Stimulated activated CD4-positive, alpha-beta T cell treated with anti-CD3 and anti-CD28 coated beads, Interleukin-15, amount 100 ng/mL, for 24 hours (primary cell): ENCODE data around the gene GJD3.
A peak's percentile ranks its signal among the peaks of the same experiment; 100 is the strongest.
"Not testable (repeated sequence)": the region's sequence is repeated elsewhere in the genome, so short reads cannot be mapped to it uniquely, and the experiment has no call there.

Source experiments
- DNase-seq: peaks from one replicate; pipeline ENCODE4 v3.0.0-alpha.2; 2020

GJD3 gene

GRCh38 chr17:40364121-40364861 lies at the start of gene GJD3:
Gene GJD3 (minus strand): TSS chr17:40364737. CDS start chr17:40363815, 922 bp downstream.
- DNase-seq, result no peak

DNA sequence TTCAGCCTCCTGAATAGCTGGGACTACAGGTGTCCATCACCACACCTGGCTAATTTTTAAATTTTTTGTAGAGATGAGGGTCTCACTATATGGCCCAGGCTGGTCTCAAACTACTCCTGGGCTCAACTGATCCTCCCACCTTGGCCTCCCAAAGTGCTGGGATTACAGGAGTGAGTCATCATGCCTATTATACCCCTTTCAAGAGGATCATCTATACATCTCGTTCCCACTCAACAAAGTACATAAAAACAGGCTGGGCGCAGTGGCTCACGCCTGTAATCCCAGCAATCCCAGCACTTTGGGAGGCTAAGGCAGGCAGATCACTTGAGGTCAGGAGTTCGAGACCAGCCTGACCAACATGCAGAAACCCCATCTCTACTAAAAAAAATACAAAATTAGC lies 49.8 kb upstream of the GJD3 start:
- DNase-seq, result not testable (repeated sequence)

DNA sequence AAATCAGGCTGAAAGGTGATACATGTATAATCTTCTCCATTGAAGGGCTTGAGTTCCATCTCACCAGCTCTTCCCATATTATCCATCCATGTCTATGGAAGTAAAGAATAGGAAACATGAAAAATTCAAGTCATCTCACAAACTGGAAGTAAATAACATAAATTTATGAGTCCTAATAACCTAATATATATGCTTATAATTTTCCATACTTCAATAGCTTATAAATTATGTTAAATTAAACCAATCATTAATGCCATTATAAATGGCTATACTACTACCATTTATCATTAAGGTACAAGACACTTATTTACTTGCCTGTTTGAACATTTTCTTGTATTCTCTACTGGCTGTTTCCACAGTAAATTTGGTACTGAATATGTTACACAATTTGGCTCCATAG lies 48.3 kb upstream of the GJD3 start:
- DNase-seq, result no peak

DNA sequence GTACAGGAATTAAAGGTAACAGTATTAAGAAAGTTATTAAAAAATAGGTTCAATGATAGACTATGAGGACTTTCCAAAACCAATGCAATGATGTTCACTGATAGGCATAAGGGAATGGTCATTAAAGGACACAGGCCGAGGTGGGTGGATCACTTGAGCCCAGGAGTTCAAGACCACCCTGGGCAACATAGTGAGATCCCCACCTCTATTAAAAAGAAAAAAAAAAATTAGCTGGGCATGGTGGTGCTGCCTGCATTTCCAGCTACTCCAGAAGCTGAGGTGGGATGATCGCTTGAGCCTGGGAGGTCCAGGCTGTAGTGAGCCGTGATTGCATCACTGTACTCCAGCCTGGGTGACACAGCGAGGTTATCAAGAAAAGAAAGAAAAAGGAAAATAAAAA lies 47.3 kb upstream of the GJD3 start:
- DNase-seq, result no peak

DNA sequence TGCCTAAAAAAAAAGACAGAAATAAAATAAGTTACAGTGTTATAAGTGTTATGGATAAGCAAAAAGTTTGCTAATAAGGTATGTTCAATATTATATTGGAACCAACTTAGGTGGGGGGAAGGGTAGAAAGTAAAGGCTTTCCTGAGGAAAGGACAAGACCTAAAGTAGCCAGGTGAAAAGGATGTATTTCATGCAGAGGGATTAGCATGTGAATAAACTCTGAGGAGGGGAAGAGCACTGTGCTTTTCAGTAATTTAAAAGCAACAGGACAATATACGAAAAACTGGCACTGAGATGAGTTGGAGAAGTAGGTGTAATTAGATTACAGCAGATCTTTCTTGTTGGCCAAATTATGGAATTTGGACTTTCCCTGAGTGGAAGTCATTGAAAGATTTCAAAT lies 45.5 kb upstream of the GJD3 start:
- no peak for DNase-seq

GRCh38 chr17:40409540-40409939 lies 45.0 kb upstream of the GJD3 start:
- not testable (repeated sequence) for DNase-seq

DNA sequence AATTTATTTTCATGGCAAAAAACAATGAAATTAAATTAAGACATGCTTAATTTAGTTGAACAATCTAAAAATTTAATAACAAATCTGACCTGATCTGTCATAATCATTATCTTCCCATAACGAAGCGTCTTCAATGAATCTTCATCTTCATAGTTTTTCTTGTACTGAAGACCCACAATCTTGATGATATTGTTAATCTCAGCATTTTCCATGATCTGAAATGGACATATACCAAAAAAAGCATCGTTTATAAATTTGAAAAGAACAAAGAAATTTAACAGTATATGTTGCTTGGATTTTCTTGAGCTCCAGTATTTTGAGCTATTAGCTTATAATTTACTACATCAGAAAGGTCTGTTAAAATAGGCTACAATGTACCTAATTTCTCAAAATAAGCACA lies 42.9 kb upstream of the GJD3 start:
- DNase-seq, result no peak

GRCh38 chr17:40404003-40404402 lies 39.5 kb upstream of the GJD3 start:
- no peak for DNase-seq

GRCh38 chr17:40402668-40403067 lies 38.1 kb upstream of the GJD3 start:
- no peak for DNase-seq

GRCh38 chr17:40399185-40399584 lies 34.6 kb upstream of the GJD3 start:
- no peak for DNase-seq

- not testable (repeated sequence) for DNase-seq
Observed at GRCh38 chr17:40386555-40386954, 22.0 kb upstream of the GJD3 start.

DNA sequence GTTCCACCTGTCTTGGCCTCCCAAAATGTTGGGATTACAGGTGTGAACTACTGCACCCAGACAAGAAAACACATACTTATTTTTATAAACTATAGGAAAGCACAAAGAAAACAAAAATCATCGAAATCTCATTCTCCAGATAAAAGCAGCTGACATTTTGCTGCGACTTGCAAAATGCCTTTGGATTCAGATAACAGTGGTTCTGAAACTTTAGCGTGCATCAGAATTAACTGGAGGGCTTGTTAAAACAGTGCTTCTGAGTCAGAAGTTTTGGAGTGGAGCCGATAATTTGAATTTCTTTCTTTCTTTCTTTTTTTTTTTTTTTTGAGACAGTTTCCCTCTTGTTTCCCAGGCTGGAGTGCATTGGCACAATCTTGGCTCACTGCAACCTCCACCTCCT lies 17.7 kb upstream of the GJD3 start:
- DNase-seq, result no peak

- DNase-seq, result no peak
Observed at GRCh38 chr17:40378966-40379365, 14.4 kb upstream of the GJD3 start.

DNA sequence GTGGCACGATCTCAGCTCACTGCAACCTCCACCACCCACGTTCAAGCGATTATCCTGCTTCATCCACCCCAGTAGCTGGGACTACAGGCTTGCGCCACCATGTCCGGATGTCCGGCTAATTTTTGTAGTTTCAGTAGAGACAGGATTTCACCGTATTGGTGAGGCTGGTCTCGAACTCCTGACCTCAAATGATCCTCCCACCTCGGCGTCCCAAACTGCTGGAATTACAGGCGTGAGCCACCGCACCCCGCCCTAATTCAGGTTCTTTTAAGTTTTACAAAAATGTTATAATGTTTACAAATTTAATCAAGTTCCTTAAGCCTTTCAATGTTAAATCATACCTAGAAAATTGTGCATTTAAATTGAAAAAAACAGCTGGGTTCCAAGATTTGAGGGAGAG lies 13.3 kb upstream of the GJD3 start:
- DNase-seq, result no peak

DNA sequence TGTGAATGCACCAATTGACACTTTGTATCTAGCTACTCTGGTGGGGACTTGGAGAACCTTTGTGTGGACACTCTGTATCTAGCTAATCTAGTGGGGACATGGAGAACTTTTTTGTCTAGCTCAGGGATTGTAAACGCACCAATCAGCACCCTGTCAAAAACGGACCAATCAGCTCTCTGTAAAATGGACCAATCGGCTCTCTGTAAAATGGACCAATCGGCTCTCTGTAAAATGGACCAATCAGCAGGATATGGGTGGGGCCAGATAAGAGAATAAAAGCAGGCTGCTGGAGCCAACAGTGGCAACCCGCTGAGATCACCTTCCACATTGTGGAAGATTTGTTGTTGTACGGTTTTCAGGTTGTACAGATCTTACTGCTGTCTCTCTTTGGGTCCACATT lies 12.0 kb upstream of the GJD3 start:
- not testable (repeated sequence) for DNase-seq

DNA sequence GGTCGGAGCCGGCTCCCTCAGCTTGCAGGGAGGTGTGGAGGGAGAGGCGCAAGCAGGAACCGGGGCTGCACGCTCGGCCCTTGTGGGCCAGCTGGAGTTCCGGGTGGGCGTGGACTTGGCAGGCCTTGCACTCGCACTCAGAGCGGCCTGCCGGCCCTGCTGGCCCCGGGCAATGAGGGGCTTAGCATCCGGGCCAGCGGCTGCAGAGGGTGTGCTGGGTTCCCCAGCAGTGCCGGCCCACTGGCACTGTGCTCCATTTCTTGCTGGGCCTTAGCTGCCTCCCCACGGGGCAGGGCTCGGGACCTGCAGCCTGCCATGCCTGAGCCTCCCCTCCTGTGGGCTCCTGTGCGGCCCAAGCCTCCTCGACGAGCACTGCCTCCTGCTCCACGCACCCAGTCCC lies 11.2 kb upstream of the GJD3 start:
- DNase-seq, result not testable (repeated sequence)

DNA sequence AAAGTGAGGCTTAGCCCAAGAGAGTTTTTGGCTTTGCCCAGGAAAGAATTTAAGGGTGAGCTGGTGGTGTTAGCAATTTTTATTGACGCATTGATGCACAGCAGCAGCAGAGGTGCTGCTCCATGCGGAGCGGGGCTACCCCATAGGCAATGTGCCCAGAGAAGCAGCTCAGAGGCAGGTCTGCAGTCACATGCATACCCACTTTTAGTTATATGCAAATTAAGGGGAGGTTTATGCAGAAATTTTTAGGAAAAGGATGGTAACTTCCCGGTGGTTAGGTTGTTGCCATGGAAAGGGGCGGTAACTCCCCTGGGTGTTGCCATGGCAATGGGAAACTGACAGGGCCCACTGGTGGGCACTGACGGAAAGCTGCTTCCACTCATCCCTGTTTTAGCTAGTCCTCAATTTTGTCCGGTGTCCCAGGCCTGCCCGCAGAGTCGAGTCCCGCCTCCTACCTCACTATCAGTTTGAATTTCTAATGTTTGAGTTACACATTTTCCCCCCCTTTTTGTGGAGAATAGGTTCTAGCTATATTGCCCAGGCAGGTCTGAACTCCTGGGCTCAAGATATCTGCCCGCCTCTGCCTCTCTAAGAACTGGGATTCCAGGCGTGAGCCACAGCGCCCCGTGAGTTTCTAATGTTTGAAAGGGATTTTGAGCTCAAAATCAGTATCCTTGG lies 10.4 kb upstream of the GJD3 start:
- DNase-seq, result no peak

DNA sequence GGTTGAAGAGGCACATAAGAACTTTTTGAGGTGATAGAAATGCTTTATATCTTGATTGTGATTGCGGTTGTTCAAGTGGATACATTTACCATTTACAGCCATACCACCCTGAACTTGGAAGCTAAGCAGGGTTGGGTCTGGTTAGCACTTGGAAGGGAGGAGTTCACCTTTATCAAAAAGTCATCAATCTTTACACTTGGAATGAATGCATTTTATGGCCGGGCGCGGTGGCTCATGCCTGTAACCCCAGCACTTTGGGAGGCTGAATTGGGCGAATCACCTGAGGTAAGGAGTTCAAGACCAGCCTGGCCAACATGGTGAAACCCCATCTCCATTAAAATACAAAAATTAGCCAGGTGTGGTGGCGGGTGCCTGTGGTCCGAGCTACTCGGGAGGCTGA lies 9.5 kb upstream of the GJD3 start:
- DNase-seq, result no peak

- DNase-seq, result no peak
Observed at GRCh38 chr17:40373324-40373723, 8.8 kb upstream of the GJD3 start.

- not testable (repeated sequence) for DNase-seq
Observed at GRCh38 chr17:40372644-40373043, 8.1 kb upstream of the GJD3 start.

GRCh38 chr17:40372031-40372430 lies 7.5 kb upstream of the GJD3 start:
- no peak for DNase-seq

- DNase-seq, result peak; percentile 37
Observed at GRCh38 chr17:40371261-40371929, 6.9 kb upstream of the GJD3 start.

GRCh38 chr17:40369923-40370322 lies 5.4 kb upstream of the GJD3 start:
- DNase-seq, result no peak

GRCh38 chr17:40367728-40368127 lies 3.2 kb upstream of the GJD3 start:
- DNase-seq, result not testable (repeated sequence)
